Measurements from ENCODE around the gene EEFSEC.

Gene EEFSEC

GRCh38 chr3:128279601-128279880, 126.3 kb downstream of the EEFSEC start:
- CTCF ChIA-PET, result no interaction called here
- POLR2A ChIA-PET, result interaction anchor here (1.0 kb wide), 1 partner anchor 11 kb away, joined by 3 read pairs; no protein-coding TSS in a partner anchor
- TF ChIP-seq PKNOX1 (IDR thresholded peaks at IDR 0.05) (no peak), CTBP1 (IDR thresholded peaks at IDR 0.05; ENCODE audit: borderline replicate concordance) (no peak), ARNT (IDR thresholded peaks at IDR 0.05) (no peak), BHLHE40 (IDR thresholded peaks at IDR 0.05; ENCODE audit: borderline replicate concordance) (no peak), L3MBTL2 (conservative IDR thresholded peaks at IDR 0.05) (no peak), ZNF384 (IDR thresholded peaks at IDR 0.05) (no peak), SUZ12 (IDR thresholded peaks at IDR 0.05) (no peak), ELF4 (IDR thresholded peaks at IDR 0.05) (no peak), FOXA1 (IDR thresholded peaks at IDR 0.05) (no peak), HDGF (IDR thresholded peaks at IDR 0.05; ENCODE audit: borderline replicate concordance) (no peak), FOXM1 (IDR thresholded peaks at IDR 0.05; ENCODE audit: borderline replicate concordance) (no peak), SP1 (IDR thresholded peaks at IDR 0.05) (no peak), FOXK2 (IDR thresholded peaks at IDR 0.05) (no peak), NFRKB (IDR thresholded peaks at IDR 0.05) (no peak), LEF1 (IDR thresholded peaks at IDR 0.05; ENCODE audit: borderline replicate concordance) (no peak), TARDBP (IDR thresholded peaks at IDR 0.05) (no peak)
- DNase-seq (ENCODE audit: extremely low spot score), result no peak

GRCh38 chr3:128280481-128281052, 127.3 kb downstream of the EEFSEC start:
- ChIA-PET CTCF (no interaction called here), POLR2A (no interaction called here)
- TF ChIP-seq ARNT (IDR thresholded peaks at IDR 0.05), result no peak
- no peak for TF ChIP-seq HDGF (IDR thresholded peaks at IDR 0.05; ENCODE audit: borderline replicate concordance)
- no peak for TF ChIP-seq PKNOX1 (IDR thresholded peaks at IDR 0.05)
- TF ChIP-seq ZNF384 (IDR thresholded peaks at IDR 0.05), result no peak
- TF ChIP-seq FOXK2 (IDR thresholded peaks at IDR 0.05), result no peak
- no peak for TF ChIP-seq SUZ12 (IDR thresholded peaks at IDR 0.05)
- TF ChIP-seq NFRKB (IDR thresholded peaks at IDR 0.05), result no peak
- no peak for TF ChIP-seq CTBP1 (IDR thresholded peaks at IDR 0.05; ENCODE audit: borderline replicate concordance)
- no peak for TF ChIP-seq FOXA1 (IDR thresholded peaks at IDR 0.05)
- TF ChIP-seq L3MBTL2 (conservative IDR thresholded peaks at IDR 0.05), result no peak
- TF ChIP-seq SP1 (IDR thresholded peaks at IDR 0.05), result no peak
- TF ChIP-seq ELF4 (IDR thresholded peaks at IDR 0.05), result no peak
- TF ChIP-seq TARDBP (IDR thresholded peaks at IDR 0.05), result no peak
- no peak for TF ChIP-seq LEF1 (IDR thresholded peaks at IDR 0.05; ENCODE audit: borderline replicate concordance)
- no peak for TF ChIP-seq FOXM1 (IDR thresholded peaks at IDR 0.05; ENCODE audit: borderline replicate concordance)
- no peak for TF ChIP-seq BHLHE40 (IDR thresholded peaks at IDR 0.05; ENCODE audit: borderline replicate concordance)
- DNase-seq (ENCODE audit: extremely low spot score), result no peak

GRCh38 chr3:128281056-128281455, 127.8 kb downstream of the EEFSEC start:
- no peak for TF ChIP-seq NFRKB (IDR thresholded peaks at IDR 0.05)
- TF ChIP-seq ELF4 (IDR thresholded peaks at IDR 0.05), result no peak
- TF ChIP-seq CTBP1 (IDR thresholded peaks at IDR 0.05; ENCODE audit: borderline replicate concordance), result no peak
- TF ChIP-seq BHLHE40 (IDR thresholded peaks at IDR 0.05; ENCODE audit: borderline replicate concordance), result no peak
- TF ChIP-seq PKNOX1 (IDR thresholded peaks at IDR 0.05), result no peak
- TF ChIP-seq HDGF (IDR thresholded peaks at IDR 0.05; ENCODE audit: borderline replicate concordance), result no peak
- TF ChIP-seq FOXK2 (IDR thresholded peaks at IDR 0.05), result no peak
- no peak for TF ChIP-seq ARNT (IDR thresholded peaks at IDR 0.05)
- no peak for TF ChIP-seq SUZ12 (IDR thresholded peaks at IDR 0.05)
- TF ChIP-seq SP1 (IDR thresholded peaks at IDR 0.05), result no peak
- TF ChIP-seq L3MBTL2 (conservative IDR thresholded peaks at IDR 0.05), result no peak
- no peak for TF ChIP-seq ZNF384 (IDR thresholded peaks at IDR 0.05)
- TF ChIP-seq LEF1 (IDR thresholded peaks at IDR 0.05; ENCODE audit: borderline replicate concordance), result no peak
- TF ChIP-seq TARDBP (IDR thresholded peaks at IDR 0.05), result no peak
- no peak for TF ChIP-seq FOXA1 (IDR thresholded peaks at IDR 0.05)
- TF ChIP-seq FOXM1 (IDR thresholded peaks at IDR 0.05; ENCODE audit: borderline replicate concordance), result no peak
- ChIA-PET POLR2A (no interaction called here), CTCF (no interaction called here)
- no peak for DNase-seq (ENCODE audit: extremely low spot score)

GRCh38 chr3:128281461-128282367, 128.4 kb downstream of the EEFSEC start:
- ChIA-PET CTCF (no interaction called here), POLR2A (no interaction called here)
- TF ChIP-seq BHLHE40 (IDR thresholded peaks at IDR 0.05; ENCODE audit: borderline replicate concordance) (no peak), SP1 (IDR thresholded peaks at IDR 0.05) (no peak), FOXK2 (IDR thresholded peaks at IDR 0.05) (no peak)
- no peak for DNase-seq (ENCODE audit: extremely low spot score)

- DNase-seq (ENCODE audit: extremely low spot score), result no peak
- TF ChIP-seq FOXK2 (IDR thresholded peaks at IDR 0.05), result no peak
- no peak for TF ChIP-seq NFRKB (IDR thresholded peaks at IDR 0.05)
- TF ChIP-seq L3MBTL2 (conservative IDR thresholded peaks at IDR 0.05), result no peak
- no peak for TF ChIP-seq ZNF384 (IDR thresholded peaks at IDR 0.05)
- no peak for TF ChIP-seq BHLHE40 (IDR thresholded peaks at IDR 0.05; ENCODE audit: borderline replicate concordance)
- TF ChIP-seq ARNT (IDR thresholded peaks at IDR 0.05), result no peak
- TF ChIP-seq PKNOX1 (IDR thresholded peaks at IDR 0.05), result no peak
- TF ChIP-seq HDGF (IDR thresholded peaks at IDR 0.05; ENCODE audit: borderline replicate concordance), result no peak
- no peak for TF ChIP-seq ELF4 (IDR thresholded peaks at IDR 0.05)
- no peak for TF ChIP-seq LEF1 (IDR thresholded peaks at IDR 0.05; ENCODE audit: borderline replicate concordance)
- no peak for TF ChIP-seq SP1 (IDR thresholded peaks at IDR 0.05)
- TF ChIP-seq FOXM1 (IDR thresholded peaks at IDR 0.05; ENCODE audit: borderline replicate concordance), result no peak
- TF ChIP-seq FOXA1 (IDR thresholded peaks at IDR 0.05), result no peak
- no peak for TF ChIP-seq TARDBP (IDR thresholded peaks at IDR 0.05)
- no peak for TF ChIP-seq CTBP1 (IDR thresholded peaks at IDR 0.05; ENCODE audit: borderline replicate concordance)
- no peak for TF ChIP-seq SUZ12 (IDR thresholded peaks at IDR 0.05)
- ChIA-PET POLR2A (no interaction called here), CTCF (no interaction called here)
These were observed 129.3 kb downstream of the EEFSEC start for GRCh38 chr3:128282380-128283196.

Measured in HEK293T (cell line).